BLaER1 treated with 17β-estradiol and CSF1 and Interleukin-3, amounts not matched to agents 10 nM and 100 nM (cell line): ENCODE measurements around the gene CYS1.

ENCODE experiments used
- H3K27ac ChIP-seq, 11 experiments: shearing (Covaris generic); formaldehyde crosslinking; 2 replicates each; pipeline ENCODE4 v1.8.1; 2022
- H3K27me3 ChIP-seq, 11 experiments: shearing (Covaris generic); formaldehyde crosslinking; 2 replicates each; pipeline ENCODE4 v1.8.1; 2022
- H3K36me3 ChIP-seq, 11 experiments: shearing (Covaris generic); formaldehyde crosslinking; 2 replicates each; pipeline ENCODE4 v1.8.1; 2022
- H3K4me1 ChIP-seq, 10 experiments: shearing (Covaris generic); formaldehyde crosslinking; 2 replicates each; pipeline ENCODE4 v1.8.1; 2022
- H3K4me2 ChIP-seq, 11 experiments: shearing (Covaris generic); formaldehyde crosslinking; 2 replicates each; pipeline ENCODE4 v1.8.1; 2022
- H3K4me3 ChIP-seq, 10 experiments: shearing (Covaris generic); formaldehyde crosslinking; 2 replicates each; pipeline ENCODE4 v1.8.1; 2022
- H3K9ac ChIP-seq, 11 experiments: shearing (Covaris generic); formaldehyde crosslinking; 2 replicates each; pipeline ENCODE4 v1.8.1; 2022
- H3K9me3 ChIP-seq, 11 experiments: shearing (Covaris generic); formaldehyde crosslinking; replicated peaks in 1 of 11; 2 replicates each; pipeline ENCODE4 v1.8.1; 2022
- H4K20me1 ChIP-seq, 11 experiments: shearing (Covaris generic); formaldehyde crosslinking; 2 replicates each; pipeline ENCODE4 v1.8.1; 2022
- Cebpa-rat ChIP-seq, 11 experiments: shearing (Covaris generic); IDR thresholded peaks; 2 replicates each; pipeline ENCODE4 v1.8.1; 2022

Gene CYS1

GRCh38 chr2:10027660-10028330, 52.4 kb downstream of the CYS1 start:
- Histone ChIP-seq H3K36me3 (no peaks in the 10 kb centered on the region), H3K9ac (peak overlapping the region in 3 of 11 experiments; percentile 17 to 86 (median 84); a peak in 2 of 22 replicates), H3K4me1 (peaks cover 26 to 58% (median 36%) of the 10 kb centered on the region in 10 experiments), H3K9me3 (no peaks in the 10 kb centered on the region), H3K27me3 (no peaks in the 10 kb centered on the region), H4K20me1 (no peaks in the 10 kb centered on the region), H3K4me3 (no peak overlapping the region), H3K27ac (peak overlapping the region in 7 of 11 experiments; percentile 68 to 93 (median 85); a peak in 11 of 22 replicates), H3K4me2 (peak overlapping the region in 10 of 11 experiments; percentile 71 to 98 (median 88); a peak in 13 of 22 replicates)
- TF ChIP-seq Cebpa-rat (IDR thresholded peaks at IDR 0.05): no peak

GRCh38 chr2:10026940-10027569, 53.2 kb downstream of the CYS1 start:
- H3K4me3 ChIP-seq: no peak overlapping the region
- no peaks in the 10 kb centered on the region for H3K9me3 ChIP-seq
- H3K4me1 ChIP-seq: peaks cover 26 to 50% (median 35%) of the 10 kb centered on the region in 10 experiments
- no peaks in the 10 kb centered on the region for H3K36me3 ChIP-seq
- no peaks in the 10 kb centered on the region for H3K27me3 ChIP-seq
- H3K4me2 ChIP-seq: no peak overlapping the region; a peak in 3 of 22 replicates
- no peaks in the 10 kb centered on the region for H4K20me1 ChIP-seq
- peak overlapping the region in 1 of 11 experiments; percentile 17; a peak in 1 of 22 replicates for H3K27ac ChIP-seq
- 0 out of 22 replicates have a peak overlapping the region, but pooled peaks of 1 of the 11 experiments have one; percentile 2 for H3K9ac ChIP-seq
- TF ChIP-seq Cebpa-rat (IDR thresholded peaks at IDR 0.05): no peak

GRCh38 chr2:10022966-10023662, 57.1 kb downstream of the CYS1 start:
- H3K27me3 ChIP-seq: no peaks in the 10 kb centered on the region
- H4K20me1 ChIP-seq: no peaks in the 10 kb centered on the region
- no peak overlapping the region for H3K27ac ChIP-seq
- no peak overlapping the region for H3K4me2 ChIP-seq
- no peak overlapping the region for H3K9ac ChIP-seq
- H3K36me3 ChIP-seq: no peaks in the 10 kb centered on the region
- TF ChIP-seq Cebpa-rat (IDR thresholded peaks at IDR 0.05): no peak
- H3K4me1 ChIP-seq: peaks cover 2 to 21% (median 12%) of the 10 kb centered on the region in 10 experiments; a peak in 14 of 20 replicates
- no peak overlapping the region for H3K4me3 ChIP-seq
- H3K9me3 ChIP-seq: no peaks in the 10 kb centered on the region; a peak in 1 of 22 replicates

- H4K20me1 ChIP-seq: no peaks in the 10 kb centered on the region
- H3K27me3 ChIP-seq: no peaks in the 10 kb centered on the region
- peaks cover 0 to 6% (median 3%) of the 10 kb centered on the region in 11 experiments; a peak in 10 of 22 replicates for H3K9me3 ChIP-seq
- no peaks in the 10 kb centered on the region for H3K36me3 ChIP-seq
- no peak overlapping the region for H3K27ac ChIP-seq
- H3K4me3 ChIP-seq: no peak overlapping the region
- H3K4me2 ChIP-seq: no peak overlapping the region
- H3K9ac ChIP-seq: no peak overlapping the region
- H3K4me1 ChIP-seq: peaks cover 0 to 14% (median 8%) of the 10 kb centered on the region in 10 experiments; a peak in 11 of 20 replicates
- TF ChIP-seq Cebpa-rat (IDR thresholded peaks at IDR 0.05): no peak
Observed at GRCh38 chr2:10022445-10022844, 57.8 kb downstream of the CYS1 start.

- H3K9me3 ChIP-seq: peaks cover 0 to 10% (median 7%) of the 10 kb centered on the region in 11 experiments; a peak in 10 of 22 replicates
- no peaks in the 10 kb centered on the region for H3K27me3 ChIP-seq
- no peak overlapping the region for H3K4me3 ChIP-seq
- no peaks in the 10 kb centered on the region for H3K36me3 ChIP-seq
- H3K4me2 ChIP-seq: no peak overlapping the region
- no peak for TF ChIP-seq Cebpa-rat (IDR thresholded peaks at IDR 0.05)
- H3K27ac ChIP-seq: no peak overlapping the region
- H3K9ac ChIP-seq: no peak overlapping the region
- peaks cover 0 to 11% (median 8%) of the 10 kb centered on the region in 10 experiments; a peak in 11 of 20 replicates for H3K4me1 ChIP-seq
- H4K20me1 ChIP-seq: no peaks in the 10 kb centered on the region
Observed at GRCh38 chr2:10022041-10022421, 58.2 kb downstream of the CYS1 start.

- H3K9me3 ChIP-seq: peaks cover 0 to 13% (median 8%) of the 10 kb centered on the region in 11 experiments; a peak in 10 of 22 replicates
- no peak overlapping the region; a peak in 1 of 22 replicates for H3K27ac ChIP-seq
- no peak overlapping the region for H3K9ac ChIP-seq
- H4K20me1 ChIP-seq: no peaks in the 10 kb centered on the region
- H3K36me3 ChIP-seq: no peaks in the 10 kb centered on the region
- H3K27me3 ChIP-seq: no peaks in the 10 kb centered on the region
- TF ChIP-seq Cebpa-rat (IDR thresholded peaks at IDR 0.05): no peak
- peak overlapping the region in 6 of 11 experiments; percentile 18 to 60 (median 44); a peak in 10 of 22 replicates for H3K4me2 ChIP-seq
- H3K4me3 ChIP-seq: no peak overlapping the region
- peaks cover 0 to 11% (median 8%) of the 10 kb centered on the region in 10 experiments; a peak in 11 of 20 replicates for H3K4me1 ChIP-seq
Observed at GRCh38 chr2:10019602-10020400, 60.4 kb downstream of the CYS1 start.

GRCh38 chr2:10019174-10019573, 61.0 kb downstream of the CYS1 start:
- TF ChIP-seq Cebpa-rat (IDR thresholded peaks at IDR 0.05): no peak

GRCh38 chr2:10017313-10017941, 62.8 kb downstream of the CYS1 start:
- Histone ChIP-seq H3K4me2 (no peak overlapping the region), H4K20me1 (no peaks in the 10 kb centered on the region), H3K9me3 (peaks cover 0 to 20% (median 11%) of the 10 kb centered on the region in 11 experiments; a peak in 11 of 22 replicates), H3K27ac (no peak overlapping the region), H3K36me3 (no peaks in the 10 kb centered on the region), H3K4me1 (peaks cover 0 to 11% (median 8%) of the 10 kb centered on the region in 10 experiments; a peak in 11 of 20 replicates), H3K27me3 (no peaks in the 10 kb centered on the region), H3K9ac (no peak overlapping the region), H3K4me3 (no peak overlapping the region)
- TF ChIP-seq Cebpa-rat (IDR thresholded peaks at IDR 0.05): no peak

More at GRCh38 chr2:10019174-10019573, 61.0 kb downstream of the CYS1 start:
- no peaks in the 10 kb centered on the region for H3K36me3 ChIP-seq
- H3K4me2 ChIP-seq: peak overlapping the region in 5 of 11 experiments; percentile 42 to 60 (median 46); a peak in 8 of 22 replicates
- H4K20me1 ChIP-seq: no peaks in the 10 kb centered on the region
- H3K9ac ChIP-seq: no peak overlapping the region
- H3K4me3 ChIP-seq: no peak overlapping the region
- peaks cover 0 to 11% (median 8%) of the 10 kb centered on the region in 10 experiments; a peak in 11 of 20 replicates for H3K4me1 ChIP-seq
- H3K27me3 ChIP-seq: no peaks in the 10 kb centered on the region
- H3K27ac ChIP-seq: no peak overlapping the region
- peaks cover 0 to 15% (median 9%) of the 10 kb centered on the region in 11 experiments; a peak in 11 of 22 replicates for H3K9me3 ChIP-seq
